ENCODE results near the gene ATF7IP2.
A peak's percentile ranks its signal among the peaks of the same experiment; 100 is the strongest.

ATF7IP2 gene

GRCh38 chr16:10387188-10387617 is 1.3 kb downstream of the ATF7IP2 start:
- no peak for DNase-seq (ENCODE audit: low read depth)
- TF ChIP-seq CTCF (conservative IDR thresholded peaks at IDR 0.05; ENCODE audit: low read depth, low read length), result no peak
- H3K4me3 ChIP-seq (ENCODE audit: low read length), result peak overlapping the region; percentile 92

- no peak overlapping the region for H3K4me3 ChIP-seq (ENCODE audit: low read length)
- TF ChIP-seq CTCF (conservative IDR thresholded peaks at IDR 0.05; ENCODE audit: low read depth, low read length), result no peak
- no peak for DNase-seq (ENCODE audit: low read depth)
Observed at GRCh38 chr16:10388988-10389387, 3.1 kb downstream of the ATF7IP2 start.

GRCh38 chr16:10390330-10390729 is 4.5 kb downstream of the ATF7IP2 start:
- no peak overlapping the region for H3K4me3 ChIP-seq (ENCODE audit: low read length)
- no peak for TF ChIP-seq CTCF (conservative IDR thresholded peaks at IDR 0.05; ENCODE audit: low read depth, low read length)
- DNase-seq (ENCODE audit: low read depth), result no peak

- TF ChIP-seq CTCF (conservative IDR thresholded peaks at IDR 0.05; ENCODE audit: low read depth, low read length), result no peak
- DNase-seq (ENCODE audit: low read depth), result no peak
- H3K4me3 ChIP-seq (ENCODE audit: low read length), result no peak overlapping the region
Observed at GRCh38 chr16:10390867-10391266, 5.0 kb downstream of the ATF7IP2 start.

GRCh38 chr16:10391339-10391738 is 5.5 kb downstream of the ATF7IP2 start:
- no peak overlapping the region for H3K4me3 ChIP-seq (ENCODE audit: low read length)
- TF ChIP-seq CTCF (conservative IDR thresholded peaks at IDR 0.05; ENCODE audit: low read depth, low read length), result no peak
- DNase-seq (ENCODE audit: low read depth), result no peak

GRCh38 chr16:10402975-10403374 is 17.1 kb downstream of the ATF7IP2 start:
- no peak for DNase-seq (ENCODE audit: low read depth)
- no peak overlapping the region for H3K4me3 ChIP-seq (ENCODE audit: low read length)
- no peak for TF ChIP-seq CTCF (conservative IDR thresholded peaks at IDR 0.05; ENCODE audit: low read depth, low read length)

GRCh38 chr16:10405386-10405939 is 19.6 kb downstream of the ATF7IP2 start:
- no peak overlapping the region for H3K4me3 ChIP-seq (ENCODE audit: low read length)
- TF ChIP-seq CTCF (conservative IDR thresholded peaks at IDR 0.05; ENCODE audit: low read depth, low read length), result no peak
- DNase-seq (ENCODE audit: low read depth), result peak; percentile 60
